Bronchial epithelial cell (primary cell): ENCODE results near the gene PDZRN3. TPM values are rescaled to one million over a fixed set of nuclear protein-coding genes. Genes with fewer than 3 reads are reported as not detected.

ENCODE experiments used
- DNase-seq: peaks from one replicate; pipeline ENCODE4 v3.0.0-alpha.2; 2010; ENCODE audit warnings: low read depth
- FAIRE-seq: peaks from 2 replicates; lab custom pipeline; 2011; peaks lifted over from hg19 to GRCh38; lab: Jason Lieb, UNC
- H3K27me3 ChIP-seq: 2 replicates; pipeline ENCODE4 v1.5.1; 2011; ENCODE audit warnings: low read length; ENCODE audit not compliant: control insufficient read depth, insufficient read depth
- H3K36me3 ChIP-seq: 2 replicates; pipeline ENCODE4 v1.5.1; 2011; ENCODE audit warnings: low read length; ENCODE audit not compliant: control insufficient read depth, insufficient read depth
- H3K4me3 ChIP-seq: 2 replicates; pipeline ENCODE4 v1.5.1; 2011; ENCODE audit warnings: mild to moderate bottlenecking, low read depth, low read length, control low read depth
- total RNA-seq: library from RNA; depleted of rRNA; stranded (reverse); fragments of >200 nt; gene quantifications from 2 replicates; pipeline ENCODE4 v1.2.1, GENCODE V29; 2014
- TF ChIP-seq, protein P1 (sequence below): IDR thresholded peaks from 2 replicates; pipeline ENCODE4 v1.5.1; 2011; ENCODE audit warnings: mild to moderate bottlenecking, moderate library complexity, low read length, control low read depth, inconsistent platforms; ENCODE audit not compliant: insufficient read depth, severe bottlenecking

PDZRN3 gene
- total RNA-seq, 1 donor from 2014 or later = 0.79 TPM

- H3K4me3 ChIP-seq = no peak overlapping the region
- FAIRE-seq (no peak), DNase-seq (no peak)
- TF ChIP-seq, protein P1, sequence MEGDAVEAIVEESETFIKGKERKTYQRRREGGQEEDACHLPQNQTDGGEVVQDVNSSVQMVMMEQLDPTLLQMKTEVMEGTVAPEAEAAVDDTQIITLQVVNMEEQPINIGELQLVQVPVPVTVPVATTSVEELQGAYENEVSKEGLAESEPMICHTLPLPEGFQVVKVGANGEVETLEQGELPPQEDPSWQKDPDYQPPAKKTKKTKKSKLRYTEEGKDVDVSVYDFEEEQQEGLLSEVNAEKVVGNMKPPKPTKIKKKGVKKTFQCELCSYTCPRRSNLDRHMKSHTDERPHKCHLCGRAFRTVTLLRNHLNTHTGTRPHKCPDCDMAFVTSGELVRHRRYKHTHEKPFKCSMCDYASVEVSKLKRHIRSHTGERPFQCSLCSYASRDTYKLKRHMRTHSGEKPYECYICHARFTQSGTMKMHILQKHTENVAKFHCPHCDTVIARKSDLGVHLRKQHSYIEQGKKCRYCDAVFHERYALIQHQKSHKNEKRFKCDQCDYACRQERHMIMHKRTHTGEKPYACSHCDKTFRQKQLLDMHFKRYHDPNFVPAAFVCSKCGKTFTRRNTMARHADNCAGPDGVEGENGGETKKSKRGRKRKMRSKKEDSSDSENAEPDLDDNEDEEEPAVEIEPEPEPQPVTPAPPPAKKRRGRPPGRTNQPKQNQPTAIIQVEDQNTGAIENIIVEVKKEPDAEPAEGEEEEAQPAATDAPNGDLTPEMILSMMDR = no peak
- no peaks in the 10 kb centered on the region for H3K36me3 ChIP-seq
- H3K27me3 ChIP-seq = no peaks in the 10 kb centered on the region
Observed at GRCh38 chr3:73550032-73550431, 74.7 kb downstream of the PDZRN3 start.

DNA sequence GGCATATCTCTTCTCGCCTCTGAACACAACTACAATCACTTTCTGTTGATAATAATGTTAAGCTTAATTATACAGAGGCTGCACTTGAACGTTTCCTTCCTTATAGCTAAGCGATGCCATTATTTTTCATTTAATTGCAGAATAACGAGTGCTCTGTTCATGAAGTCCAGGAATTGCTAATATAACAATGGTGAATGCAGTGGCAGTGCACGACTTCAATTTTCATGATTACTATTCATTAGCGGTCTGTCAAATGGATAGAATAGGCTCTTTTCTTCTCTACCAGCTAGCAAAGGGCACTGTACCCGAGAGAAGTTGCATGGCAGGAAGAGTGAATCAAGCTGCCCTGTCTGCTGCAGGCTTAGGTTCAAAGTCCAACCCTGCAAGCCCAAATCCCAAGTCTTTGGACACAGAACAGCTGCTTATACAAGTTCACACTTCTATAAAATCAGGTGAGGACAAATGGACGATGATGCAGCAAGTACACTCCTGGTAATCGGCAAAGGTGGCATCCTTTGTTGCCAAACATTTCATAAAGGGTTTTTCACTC is 75.6 kb downstream of the PDZRN3 start:
- no peak for DNase-seq
- Histone ChIP-seq H3K36me3 (no peaks in the 10 kb centered on the region), H3K27me3 (no peaks in the 10 kb centered on the region), H3K4me3 (no peak overlapping the region)
- TF ChIP-seq, protein P1 = no peak
- FAIRE-seq = no peak

DNA sequence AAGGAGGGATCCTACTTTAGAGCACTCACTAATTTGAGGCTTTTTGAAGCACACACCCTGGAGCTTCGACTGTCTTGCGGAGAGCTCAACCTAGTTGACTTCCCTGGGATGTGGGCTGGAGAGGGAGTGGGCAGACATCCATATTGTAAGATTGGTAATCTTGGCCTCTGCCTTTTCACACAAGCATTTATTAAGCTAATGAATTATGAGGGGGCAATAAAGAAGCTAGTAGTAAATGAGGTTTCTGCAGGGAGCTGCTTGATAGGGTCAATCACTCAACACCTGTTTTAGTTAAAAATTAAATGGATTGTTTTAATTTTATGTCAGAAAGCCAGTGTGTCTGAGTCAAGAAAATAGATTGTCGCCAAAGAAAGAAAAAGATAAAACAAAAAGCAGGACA is 76.3 kb downstream of the PDZRN3 start:
- TF ChIP-seq, protein P1 = no peak
- Histone ChIP-seq H3K36me3 (no peaks in the 10 kb centered on the region), H3K27me3 (no peaks in the 10 kb centered on the region), H3K4me3 (no peak overlapping the region)
- DNase-seq = no peak
- no peak for FAIRE-seq

DNA sequence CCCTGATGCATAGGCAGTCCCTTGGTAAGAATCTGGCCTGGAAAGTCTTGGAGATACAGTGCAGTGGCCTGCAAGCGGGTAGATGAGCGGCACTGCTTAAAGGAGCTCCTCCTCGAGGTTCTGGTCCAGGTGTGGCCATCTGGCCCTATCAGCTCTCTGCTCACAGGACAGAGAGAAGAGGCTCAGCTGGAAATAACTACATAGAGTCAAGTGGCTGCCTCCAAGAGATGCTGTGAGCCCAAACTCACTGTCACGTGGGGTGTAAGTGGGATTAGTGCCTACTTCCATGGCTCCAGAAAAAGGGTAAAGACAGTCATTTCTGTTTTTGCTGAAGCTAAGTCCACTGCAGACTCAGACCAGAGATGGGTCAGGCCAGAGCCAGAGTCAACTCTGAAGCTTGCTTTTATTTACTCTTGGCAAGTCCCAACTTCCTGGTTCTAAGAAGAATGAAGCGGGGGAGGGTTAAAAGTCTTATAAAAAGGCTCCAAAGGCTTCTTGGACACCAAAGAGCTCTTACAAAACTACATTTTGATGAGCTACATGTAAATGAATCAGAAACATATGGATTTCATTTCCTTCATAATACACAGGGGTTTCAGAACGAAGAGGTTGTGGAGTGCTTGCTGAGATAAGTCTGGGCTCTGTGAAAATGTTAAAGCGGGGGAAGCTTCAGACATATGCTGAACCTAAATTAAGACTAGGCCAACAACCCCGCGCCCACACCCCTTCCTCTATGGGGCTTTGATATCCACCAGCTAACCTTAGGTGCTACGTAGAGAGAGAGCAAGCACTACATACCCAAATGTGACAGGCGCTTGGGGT is 77.1 kb downstream of the PDZRN3 start:
- TF ChIP-seq, protein P1 = no peak
- FAIRE-seq (peak; percentile 32), DNase-seq (peak; percentile 55)
- no peaks in the 10 kb centered on the region for H3K27me3 ChIP-seq
- no peaks in the 10 kb centered on the region for H3K36me3 ChIP-seq
- no peak overlapping the region for H3K4me3 ChIP-seq

DNA sequence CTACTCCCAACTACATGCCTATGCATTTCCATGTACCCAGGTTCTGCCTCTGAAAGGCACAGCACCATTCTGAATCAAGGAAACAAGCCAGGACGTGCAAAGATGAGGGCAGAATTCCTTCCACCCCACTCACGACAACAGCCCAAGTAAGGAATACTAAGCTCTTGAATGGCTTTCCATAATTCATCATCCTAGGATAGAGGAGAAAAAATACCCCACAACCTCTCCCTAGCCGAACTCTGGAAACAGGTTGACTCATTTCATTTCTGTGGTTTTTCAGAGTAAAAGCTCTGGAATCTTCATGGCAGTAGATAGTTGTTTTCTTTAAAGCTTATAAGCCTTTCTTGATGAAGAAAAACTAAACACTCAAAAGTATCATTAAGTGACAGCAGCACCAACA is 77.8 kb downstream of the PDZRN3 start:
- FAIRE-seq (no peak), DNase-seq (peak; percentile 97)
- Histone ChIP-seq H3K36me3 (no peaks in the 10 kb centered on the region), H3K27me3 (no peaks in the 10 kb centered on the region), H3K4me3 (no peak overlapping the region)
- TF ChIP-seq, protein P1 = no peak
